Measurements from ENCODE around the gene GALM. TPM values are rescaled to one million over a fixed set of nuclear protein-coding genes. Genes with fewer than 3 reads are reported as not detected.

Gene GALM
- total and polyA plus RNA-seq, 2 of the 13 experiments (the other 11 are each of a cell fraction or from before 2014, with no cell fraction given) = 65.5 to 90.0 TPM

- ATAC-seq = no peak
- no peak for TF ChIP-seq ZNF510 (CRISPR knock-in tag; IDR thresholded peaks at IDR 0.05; ENCODE audit: low read depth)
- TF ChIP-seq SSRP1 (CRISPR knock-in tag; IDR thresholded peaks at IDR 0.05) = no peak
- TF ChIP-seq STAT6 (CRISPR knock-in tag; IDR thresholded peaks at IDR 0.05; ENCODE audit: borderline replicate concordance) = no peak
- no peak for FAIRE-seq
- BruUV-seq (replicated peaks) = no TSS peak
- ChIA-PET CTCF (ENCODE audit: low intra/inter-chr PET ratio, low total read pairs) (no interaction called here), POLR2A (no interaction called here)
- Histone ChIP-seq H3K36me3 (replicated peaks in 1 of 2; ENCODE audit: control insufficient read depth in 1 of 2, insufficient read depth in 2 of 2, low read length in 2 of 2) (peaks cover 17 to 25% of the 10 kb centered on the region in 2 experiments), H3K79me2 (ENCODE audit: insufficient read depth, low read length) (no peaks in the 10 kb centered on the region), H3K9me3 (ENCODE audit: low read length) (no peaks in the 10 kb centered on the region), H3K4me1 (ENCODE audit: insufficient read depth, low read length) (peaks cover 43% of the 10 kb centered on the region), H3K4me3 (replicated peaks in 1 of 3; ENCODE audit: insufficient read depth in 1 of 3, low read depth in 2 of 3, low read length in 3 of 3) (no peak overlapping the region), H3K9ac (ENCODE audit: insufficient read depth, low read depth, low read length) (no peak overlapping the region), H3K27me3 (ENCODE audit: control insufficient read depth in 1 of 2, insufficient read depth in 2 of 2, low read length in 2 of 2) (no peaks in the 10 kb centered on the region), H4K20me1 (ENCODE audit: insufficient read depth, low read length) (no peaks in the 10 kb centered on the region), H3K27ac (ENCODE audit: extremely low read length, insufficient read depth, low read length) (no peak overlapping the region), H3K4me2 (ENCODE audit: low read depth, low read length) (no peak overlapping the region), H2AFZ (ENCODE audit: low read length) (no peak overlapping the region)
- intact Hi-C loops (cut with micrococcal nuclease; ENCODE audit: unreplicated experiment) (no loop called here), in situ Hi-C loops (cut with HindIII; ENCODE audit: extremely low pct_ligation_motif_present, low pct_unique_long_range_greater_than_20kb) (loop anchor here (25.0 kb wide), 1 partner anchor 416 kb away; no protein-coding TSS in a partner anchor)
- DNase-seq (ENCODE audit: low spot score) = no peak
- WGBS (ENCODE audit: low lambda C conversion rate) = 4% methylated on average over 2 of the region's 2 CpGs
These were observed 62.8 kb downstream of the GALM start for GRCh38 chr2:38728694-38729093.

- CTCF ChIA-PET (ENCODE audit: low intra/inter-chr PET ratio, low total read pairs) = no interaction called here
- TF ChIP-seq ZNF792 (CRISPR knock-in tag; IDR thresholded peaks at IDR 0.05) (no peak), ZNF850 (CRISPR knock-in tag; conservative IDR thresholded peaks at IDR 0.05) (0 out of 2 replicates have a peak, but pooled peaks have one; percentile 55), ZNF121 (CRISPR knock-in tag; IDR thresholded peaks at IDR 0.05) (0 out of 2 replicates have a peak, but pooled peaks have one; percentile 31), ZNF547 (CRISPR knock-in tag; IDR thresholded peaks at IDR 0.05) (no peak), ZFP91 (CRISPR knock-in tag; IDR thresholded peaks at IDR 0.05; ENCODE audit: borderline replicate concordance) (0 out of 2 replicates have a peak, but pooled peaks have one; percentile 6), RBM22 (optimal IDR thresholded peaks at IDR 0.05; ENCODE audit: low read length) (no peak), ZNF572 (CRISPR knock-in tag; IDR thresholded peaks at IDR 0.05) (no peak), ARNT2 (CRISPR knock-in tag; IDR thresholded peaks at IDR 0.05; ENCODE audit: low read depth) (0 out of 2 replicates have a peak, but pooled peaks have one; percentile 4), ZNF770 (CRISPR knock-in tag; IDR thresholded peaks at IDR 0.05) (0 out of 2 replicates have a peak, but pooled peaks have one; percentile 28)
- peak; percentile 4 for ATAC-seq
- Histone ChIP-seq H3K27me3 (ENCODE audit: control insufficient read depth in 1 of 2, insufficient read depth in 2 of 2, low read length in 2 of 2) (no peaks in the 10 kb centered on the region), H3K36me3 (replicated peaks in 1 of 2; ENCODE audit: control insufficient read depth in 1 of 2, insufficient read depth in 2 of 2, low read length in 2 of 2) (peaks cover 21 to 23% of the 10 kb centered on the region in 2 experiments), H3K4me3 (replicated peaks in 1 of 3; ENCODE audit: insufficient read depth in 1 of 3, low read depth in 2 of 3, low read length in 3 of 3) (peak overlapping the region in 1 of 3 experiments; percentile 27; a peak in 2 of 6 replicates), H3K27ac (ENCODE audit: extremely low read length, insufficient read depth, low read length) (peak overlapping the region; percentile 82), H3K9me3 (ENCODE audit: low read length) (no peaks in the 10 kb centered on the region), H3K9ac (ENCODE audit: insufficient read depth, low read depth, low read length) (peak overlapping the region; percentile 25; the same call in 1 of the 2 replicates), H2AFZ (ENCODE audit: low read length) (no peak overlapping the region), H3K79me2 (ENCODE audit: insufficient read depth, low read length) (no peaks in the 10 kb centered on the region), H3K4me1 (ENCODE audit: insufficient read depth, low read length) (peaks cover 67% of the 10 kb centered on the region), H3K4me2 (ENCODE audit: low read depth, low read length) (peak overlapping the region; percentile 71), H4K20me1 (ENCODE audit: insufficient read depth, low read length) (no peaks in the 10 kb centered on the region)
- WGBS (ENCODE audit: low lambda C conversion rate) = 87% methylated on average over 7 of the region's 7 CpGs
- intact Hi-C loops (cut with micrococcal nuclease; ENCODE audit: unreplicated experiment) (loop anchor here (2.0 to 10.0 kb wide), 3 partner anchors 44 to 356 kb away; partner anchors contain the start of genes ATL2 and HNRNPLL), in situ Hi-C loops (cut with HindIII; ENCODE audit: extremely low pct_ligation_motif_present, low pct_unique_long_range_greater_than_20kb) (loop anchor here (25.0 kb wide), 1 partner anchor 419 kb away; no protein-coding TSS in a partner anchor)
- no TSS peak for BruUV-seq (replicated peaks)
- POLR2A ChIA-PET = interaction anchor here (0.9 to 5.5 kb wide), 11 partner anchors 9 to 143 kb away, joined by 3 to 92 read pairs (median 6); partner anchors contain the start of genes GALM, HNRNPLL and SRSF7
- FAIRE-seq = no peak
- no peak for DNase-seq (ENCODE audit: low spot score)
These were observed 65.2 kb downstream of the GALM start for GRCh38 chr2:38731090-38731489.

Data from HepG2 (cell line).